ENCODE measurements around the gene CELF3. TPM values are rescaled to one million over a fixed set of nuclear protein-coding genes. Genes with fewer than 3 reads are reported as not detected.

Gene CELF3
- total and polyA plus RNA-seq, 2 of the 13 experiments (the other 11 are each of a cell fraction or from before 2014, with no cell fraction given) = not detected

GRCh38 chr1:151762941-151763921 is 46.6 kb upstream of the CELF3 start, which contains the start of gene MRPL9 (continued):
- no peak for TF ChIP-seq ETS1 (CRISPR knock-in tag; IDR thresholded peaks at IDR 0.05)
- TF ChIP-seq, protein P1, sequence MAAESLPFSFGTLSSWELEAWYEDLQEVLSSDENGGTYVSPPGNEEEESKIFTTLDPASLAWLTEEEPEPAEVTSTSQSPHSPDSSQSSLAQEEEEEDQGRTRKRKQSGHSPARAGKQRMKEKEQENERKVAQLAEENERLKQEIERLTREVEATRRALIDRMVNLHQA (CRISPR knock-in tag; IDR thresholded peaks at IDR 0.05) = no peak
- no peak for TF ChIP-seq MEIS1 (CRISPR knock-in tag; IDR thresholded peaks at IDR 0.05; ENCODE audit: borderline replicate concordance)
- no peak for TF ChIP-seq ZNF780A (CRISPR knock-in tag; IDR thresholded peaks at IDR 0.05)
- TF ChIP-seq RELA (CRISPR knock-in tag; IDR thresholded peaks at IDR 0.05) = no peak
- peak; percentile 64; the same call in 1 of the 2 replicates for TF ChIP-seq ZNF605 (CRISPR knock-in tag; IDR thresholded peaks at IDR 0.05)
- no peak for TF ChIP-seq TBL1XR1 (IDR thresholded peaks at IDR 0.05; ENCODE audit: borderline replicate concordance, low read length, partially characterized antibody)
- no peak for TF ChIP-seq ZNF224 (CRISPR knock-in tag; IDR thresholded peaks at IDR 0.05)
- TF ChIP-seq SCMH1 (CRISPR knock-in tag; IDR thresholded peaks at IDR 0.05; ENCODE audit: borderline replicate concordance) = no peak
- TF ChIP-seq HNRNPL (IDR thresholded peaks at IDR 0.05; ENCODE audit: low read depth, low read length) = no peak
- TF ChIP-seq ARHGAP35 (CRISPR knock-in tag; IDR thresholded peaks at IDR 0.05; ENCODE audit: borderline replicate concordance) = no peak; the same call in 1 of the 2 replicates
- no peak for TF ChIP-seq SSRP1 (CRISPR knock-in tag; IDR thresholded peaks at IDR 0.05)
- TF ChIP-seq, protein P2, sequence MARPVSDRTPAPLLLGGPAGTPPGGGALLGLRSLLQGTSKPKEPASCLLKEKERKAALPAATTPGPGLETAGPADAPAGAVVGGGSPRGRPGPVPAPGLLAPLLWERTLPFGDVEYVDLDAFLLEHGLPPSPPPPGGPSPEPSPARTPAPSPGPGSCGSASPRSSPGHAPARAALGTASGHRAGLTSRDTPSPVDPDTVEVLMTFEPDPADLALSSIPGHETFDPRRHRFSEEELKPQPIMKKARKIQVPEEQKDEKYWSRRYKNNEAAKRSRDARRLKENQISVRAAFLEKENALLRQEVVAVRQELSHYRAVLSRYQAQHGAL (CRISPR knock-in tag; IDR thresholded peaks at IDR 0.05; ENCODE audit: not compliant biosample characterization) = peak; percentile 55
- peak; percentile 98 for TF ChIP-seq HDAC1 (CRISPR knock-in tag; IDR thresholded peaks at IDR 0.05)
- peak; percentile 43 for TF ChIP-seq SKI (IDR thresholded peaks at IDR 0.05; ENCODE audit: partially characterized antibody)
- peak; percentile 63 for TF ChIP-seq HINFP (CRISPR knock-in tag; IDR thresholded peaks at IDR 0.05; ENCODE audit: low read depth)
- TF ChIP-seq MED13 (CRISPR knock-in tag; IDR thresholded peaks at IDR 0.05) = no peak
- TF ChIP-seq ZNF607 (CRISPR knock-in tag; IDR thresholded peaks at IDR 0.05; ENCODE audit: borderline replicate concordance) = peak; percentile 51; the same call in 1 of the 2 replicates
- TF ChIP-seq ZNF883 (CRISPR knock-in tag; IDR thresholded peaks at IDR 0.05; ENCODE audit: not compliant biosample characterization) = peak; percentile 79
- TF ChIP-seq, protein P3, sequence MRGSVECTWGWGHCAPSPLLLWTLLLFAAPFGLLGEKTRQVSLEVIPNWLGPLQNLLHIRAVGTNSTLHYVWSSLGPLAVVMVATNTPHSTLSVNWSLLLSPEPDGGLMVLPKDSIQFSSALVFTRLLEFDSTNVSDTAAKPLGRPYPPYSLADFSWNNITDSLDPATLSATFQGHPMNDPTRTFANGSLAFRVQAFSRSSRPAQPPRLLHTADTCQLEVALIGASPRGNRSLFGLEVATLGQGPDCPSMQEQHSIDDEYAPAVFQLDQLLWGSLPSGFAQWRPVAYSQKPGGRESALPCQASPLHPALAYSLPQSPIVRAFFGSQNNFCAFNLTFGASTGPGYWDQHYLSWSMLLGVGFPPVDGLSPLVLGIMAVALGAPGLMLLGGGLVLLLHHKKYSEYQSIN (CRISPR knock-in tag; IDR thresholded peaks at IDR 0.05; ENCODE audit: borderline replicate concordance) = no peak
- TF ChIP-seq SNAI1 (CRISPR knock-in tag; IDR thresholded peaks at IDR 0.05; ENCODE audit: borderline replicate concordance) = 0 out of 2 replicates have a peak, but pooled peaks have one; percentile 31
- TF ChIP-seq ZNF30 (CRISPR knock-in tag; IDR thresholded peaks at IDR 0.05) = 0 out of 2 replicates have a peak, but pooled peaks have one; percentile 22
- TF ChIP-seq ZNF768 (CRISPR knock-in tag; IDR thresholded peaks at IDR 0.05) = peak; percentile 49; the same call in 1 of the 2 replicates
- no peak for TF ChIP-seq REL (CRISPR knock-in tag; conservative IDR thresholded peaks at IDR 0.05)
